HEK293 (cell line): ENCODE results near the gene ZNF576.

Source experiments
- BCL11A ChIP-seq: fragments of 450-650 bp; formaldehyde crosslinking; IDR thresholded peaks from 2 replicates; pipeline ENCODE4 v1.5.1; 2016; ENCODE audit warnings: low read depth, missing biosample characterization, missing genetic modification characterization
- SP7 ChIP-seq: fragments of 450-650 bp; formaldehyde crosslinking; IDR thresholded peaks from 2 replicates; pipeline ENCODE4 v1.5.1; 2016; ENCODE audit warnings: missing biosample characterization, missing genetic modification characterization
- TF ChIP-seq, protein P1 (sequence below): fragments of 450-650 bp; formaldehyde crosslinking; IDR thresholded peaks from 2 replicates; pipeline ENCODE4 v1.5.1; 2016; ENCODE audit warnings: missing biosample characterization, missing genetic modification characterization
- TF ChIP-seq, protein P2 (sequence below): fragments of 450-650 bp; formaldehyde crosslinking; IDR thresholded peaks from 2 replicates; pipeline ENCODE4 v1.5.1; 2016; ENCODE audit warnings: missing biosample characterization, missing genetic modification characterization
- TF ChIP-seq, protein P3 (sequence below): fragments of 450-650 bp; formaldehyde crosslinking; IDR thresholded peaks from 2 replicates; pipeline ENCODE4 v1.5.1; 2016; ENCODE audit warnings: missing biosample characterization, missing genetic modification characterization, low read depth

DNA sequence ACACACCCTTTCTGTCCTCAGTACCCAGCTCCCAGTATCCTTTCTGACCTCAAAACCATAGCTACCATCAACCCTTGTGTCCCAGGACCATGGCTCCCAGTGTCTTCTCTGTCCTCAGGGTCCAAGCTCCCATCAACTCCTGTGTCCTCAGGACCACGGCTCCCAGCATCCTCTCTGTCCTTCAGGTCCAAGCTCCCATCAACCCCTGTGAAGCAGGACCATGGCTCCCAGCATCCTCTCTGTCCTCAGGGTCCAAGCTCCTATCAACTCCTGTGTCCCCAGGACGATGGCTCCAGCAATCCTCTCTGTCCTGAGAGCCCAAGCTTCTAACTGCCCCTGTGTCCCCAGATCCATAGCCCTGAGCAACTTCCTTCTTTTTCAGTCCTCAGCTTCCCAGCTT is 44.9 kb downstream of the ZNF576 start:
- TF ChIP-seq SP7 (tag by site-specific recombination) (no peak), BCL11A (tag by site-specific recombination) (no peak)
- TF ChIP-seq, protein P1, sequence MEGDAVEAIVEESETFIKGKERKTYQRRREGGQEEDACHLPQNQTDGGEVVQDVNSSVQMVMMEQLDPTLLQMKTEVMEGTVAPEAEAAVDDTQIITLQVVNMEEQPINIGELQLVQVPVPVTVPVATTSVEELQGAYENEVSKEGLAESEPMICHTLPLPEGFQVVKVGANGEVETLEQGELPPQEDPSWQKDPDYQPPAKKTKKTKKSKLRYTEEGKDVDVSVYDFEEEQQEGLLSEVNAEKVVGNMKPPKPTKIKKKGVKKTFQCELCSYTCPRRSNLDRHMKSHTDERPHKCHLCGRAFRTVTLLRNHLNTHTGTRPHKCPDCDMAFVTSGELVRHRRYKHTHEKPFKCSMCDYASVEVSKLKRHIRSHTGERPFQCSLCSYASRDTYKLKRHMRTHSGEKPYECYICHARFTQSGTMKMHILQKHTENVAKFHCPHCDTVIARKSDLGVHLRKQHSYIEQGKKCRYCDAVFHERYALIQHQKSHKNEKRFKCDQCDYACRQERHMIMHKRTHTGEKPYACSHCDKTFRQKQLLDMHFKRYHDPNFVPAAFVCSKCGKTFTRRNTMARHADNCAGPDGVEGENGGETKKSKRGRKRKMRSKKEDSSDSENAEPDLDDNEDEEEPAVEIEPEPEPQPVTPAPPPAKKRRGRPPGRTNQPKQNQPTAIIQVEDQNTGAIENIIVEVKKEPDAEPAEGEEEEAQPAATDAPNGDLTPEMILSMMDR (tag by site-specific recombination), result no peak
- TF ChIP-seq, protein P2, sequence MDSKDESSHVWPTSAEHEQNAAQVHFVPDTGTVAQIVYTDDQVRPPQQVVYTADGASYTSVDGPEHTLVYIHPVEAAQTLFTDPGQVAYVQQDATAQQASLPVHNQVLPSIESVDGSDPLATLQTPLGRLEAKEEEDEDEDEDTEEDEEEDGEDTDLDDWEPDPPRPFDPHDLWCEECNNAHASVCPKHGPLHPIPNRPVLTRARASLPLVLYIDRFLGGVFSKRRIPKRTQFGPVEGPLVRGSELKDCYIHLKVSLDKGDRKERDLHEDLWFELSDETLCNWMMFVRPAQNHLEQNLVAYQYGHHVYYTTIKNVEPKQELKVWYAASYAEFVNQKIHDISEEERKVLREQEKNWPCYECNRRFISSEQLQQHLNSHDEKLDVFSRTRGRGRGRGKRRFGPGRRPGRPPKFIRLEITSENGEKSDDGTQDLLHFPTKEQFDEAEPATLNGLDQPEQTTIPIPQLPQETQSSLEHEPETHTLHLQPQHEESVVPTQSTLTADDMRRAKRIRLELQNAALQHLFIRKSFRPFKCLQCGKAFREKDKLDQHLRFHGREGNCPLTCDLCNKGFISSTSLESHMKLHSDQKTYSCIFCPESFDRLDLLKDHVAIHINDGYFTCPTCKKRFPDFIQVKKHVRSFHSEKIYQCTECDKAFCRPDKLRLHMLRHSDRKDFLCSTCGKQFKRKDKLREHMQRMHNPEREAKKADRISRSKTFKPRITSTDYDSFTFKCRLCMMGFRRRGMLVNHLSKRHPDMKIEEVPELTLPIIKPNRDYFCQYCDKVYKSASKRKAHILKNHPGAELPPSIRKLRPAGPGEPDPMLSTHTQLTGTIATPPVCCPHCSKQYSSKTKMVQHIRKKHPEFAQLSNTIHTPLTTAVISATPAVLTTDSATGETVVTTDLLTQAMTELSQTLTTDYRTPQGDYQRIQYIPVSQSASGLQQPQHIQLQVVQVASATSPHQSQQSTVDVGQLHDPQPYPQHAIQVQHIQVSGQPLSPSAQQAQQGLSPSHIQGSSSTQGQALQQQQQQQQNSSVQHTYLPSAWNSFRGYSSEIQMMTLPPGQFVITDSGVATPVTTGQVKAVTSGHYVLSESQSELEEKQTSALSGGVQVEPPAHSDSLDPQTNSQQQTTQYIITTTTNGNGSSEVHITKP (tag by site-specific recombination), result no peak
- TF ChIP-seq, protein P3, sequence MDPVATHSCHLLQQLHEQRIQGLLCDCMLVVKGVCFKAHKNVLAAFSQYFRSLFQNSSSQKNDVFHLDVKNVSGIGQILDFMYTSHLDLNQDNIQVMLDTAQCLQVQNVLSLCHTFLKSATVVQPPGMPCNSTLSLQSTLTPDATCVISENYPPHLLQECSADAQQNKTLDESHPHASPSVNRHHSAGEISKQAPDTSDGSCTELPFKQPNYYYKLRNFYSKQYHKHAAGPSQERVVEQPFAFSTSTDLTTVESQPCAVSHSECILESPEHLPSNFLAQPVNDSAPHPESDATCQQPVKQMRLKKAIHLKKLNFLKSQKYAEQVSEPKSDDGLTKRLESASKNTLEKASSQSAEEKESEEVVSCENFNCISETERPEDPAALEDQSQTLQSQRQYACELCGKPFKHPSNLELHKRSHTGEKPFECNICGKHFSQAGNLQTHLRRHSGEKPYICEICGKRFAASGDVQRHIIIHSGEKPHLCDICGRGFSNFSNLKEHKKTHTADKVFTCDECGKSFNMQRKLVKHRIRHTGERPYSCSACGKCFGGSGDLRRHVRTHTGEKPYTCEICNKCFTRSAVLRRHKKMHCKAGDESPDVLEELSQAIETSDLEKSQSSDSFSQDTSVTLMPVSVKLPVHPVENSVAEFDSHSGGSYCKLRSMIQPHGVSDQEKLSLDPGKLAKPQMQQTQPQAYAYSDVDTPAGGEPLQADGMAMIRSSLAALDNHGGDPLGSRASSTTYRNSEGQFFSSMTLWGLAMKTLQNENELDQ (tag by site-specific recombination), result no peak
